IMR-90 (cell line): Measurements from ENCODE around the gene SNAPC2. TPM values are rescaled to one million over a fixed set of nuclear protein-coding genes. Genes with fewer than 3 reads are reported as not detected.

Experiments used
- ATAC-seq: fragments of 200-7000 bp; cut with Tn5 transposase; 2 replicates; pipeline ENCODE4 v1.9.1; 2020; ENCODE audit warnings: low read depth, mild to moderate bottlenecking, moderate library complexity
- BruUV-seq: library from RNA; stranded (reverse); fragments of 400-500 nt; replicated peaks from 2 replicates; lab custom pipeline; 2021; lab: Mats Ljungman, UMichigan
- CTCF ChIA-PET: fragments of 300-600 bp; formaldehyde crosslinking; extraction: SDS; loops from one replicate; lab custom pipeline; 2021; ENCODE audit warnings: antibody characterized with exemption; lab: Yijun Ruan, JAX
- POLR2A ChIA-PET: fragments of 300-600 bp; sonication (Branson Sonifier 250); formaldehyde crosslinking; loops from one replicate; lab custom pipeline; 2022; ENCODE audit warnings: antibody characterized with exemption; ENCODE audit not compliant: unreplicated experiment; lab: Charles Lee
- DNase-seq: peaks from one replicate; pipeline ENCODE4 v3.0.0; 2013
- H2AFZ ChIP-seq: replicated peaks from 2 replicates; pipeline ENCODE3; 2013; ENCODE audit warnings: low read length, mild to moderate bottlenecking; ENCODE audit not compliant: poor library complexity
- H2AK5ac ChIP-seq: 2 replicates; pipeline ENCODE4 v1.6.1; 2013; ENCODE audit warnings: low read depth, low read length, inconsistent platforms
- H2AK9ac ChIP-seq: replicated peaks from 2 replicates; pipeline ENCODE3; 2013; ENCODE audit warnings: mild to moderate bottlenecking, low read depth, low read length, moderate library complexity; ENCODE audit not compliant: poor library complexity
- H2BK120ac ChIP-seq: 2 replicates; pipeline ENCODE4 v1.6.1; 2013; ENCODE audit warnings: low read depth, low read length, inconsistent platforms
- H2BK15ac ChIP-seq: 3 replicates; pipeline ENCODE4 v1.6.1; 2013; ENCODE audit warnings: low read depth, low read length, inconsistent platforms
- H2BK20ac ChIP-seq: 2 replicates; pipeline ENCODE4 v1.6.1; 2013; ENCODE audit warnings: low read depth, mild to moderate bottlenecking, inconsistent platforms, low read length, moderate library complexity
- H2BK5ac ChIP-seq: 2 replicates; pipeline ENCODE4 v1.6.1; 2013; ENCODE audit warnings: mild to moderate bottlenecking, low read depth, low read length, inconsistent platforms; ENCODE audit not compliant: poor library complexity, severe bottlenecking
- H3K14ac ChIP-seq: replicated peaks from 2 replicates; pipeline ENCODE4 v1.6.1; 2013; ENCODE audit warnings: low read depth, low read length, inconsistent platforms
- H3K18ac ChIP-seq: 2 replicates; pipeline ENCODE4 v1.6.1; 2013; ENCODE audit warnings: low read depth, low read length, control low read depth
- H3K23ac ChIP-seq: 2 replicates; pipeline ENCODE4 v1.6.1; 2013; ENCODE audit warnings: low read depth, low read length, inconsistent platforms
- H3K27ac ChIP-seq: 2 replicates; pipeline ENCODE4 v1.5.1; 2013; ENCODE audit warnings: mild to moderate bottlenecking, control low read depth, low read length; ENCODE audit not compliant: insufficient read depth
- H3K27me3 ChIP-seq: 2 replicates; pipeline ENCODE4 v1.6.1; 2013; ENCODE audit warnings: low read length; ENCODE audit not compliant: control insufficient read depth, insufficient read depth
- H3K36me3 ChIP-seq: 2 replicates; pipeline ENCODE4 v1.6.1; 2013; ENCODE audit warnings: low read length, mixed read lengths; ENCODE audit not compliant: control insufficient read depth, insufficient read depth
- H3K4ac ChIP-seq: 2 replicates; pipeline ENCODE4 v1.6.1; 2013; ENCODE audit warnings: low read depth, low read length, inconsistent platforms
- H3K4me1 ChIP-seq: 2 replicates; pipeline ENCODE4 v1.6.1; 2013; ENCODE audit warnings: low read length, mixed read lengths; ENCODE audit not compliant: control insufficient read depth, insufficient read depth
- H3K4me2 ChIP-seq: 2 replicates; pipeline ENCODE4 v1.6.1; 2013; ENCODE audit warnings: low read depth, mild to moderate bottlenecking, control low read depth, low read length, moderate library complexity
- H3K4me3 ChIP-seq: 2 replicates; pipeline ENCODE4 v1.5.1; 2013; ENCODE audit warnings: low read depth, mild to moderate bottlenecking, control low read depth, low read length, moderate library complexity; ENCODE audit not compliant: insufficient read depth
- H3K56ac ChIP-seq: 2 replicates; pipeline ENCODE4 v1.6.1; 2013; ENCODE audit warnings: low read length, inconsistent platforms; ENCODE audit not compliant: insufficient read depth; ENCODE audit errors: extremely low read depth
- H3K79me1 ChIP-seq, 2 experiments: 2 replicates each; pipeline ENCODE4 v1.6.1; 2013; ENCODE audit warnings: low read length in 2 of 2, inconsistent platforms in 1 of 2, low read depth in 1 of 2
- H3K9ac ChIP-seq: 2 replicates; pipeline ENCODE4 v1.6.1; 2013; ENCODE audit warnings: low read depth, low read length, control low read depth
- H3K9me1 ChIP-seq: 2 replicates; pipeline ENCODE4 v1.6.1; 2013; ENCODE audit warnings: low read length, inconsistent platforms; ENCODE audit not compliant: insufficient read depth
- H3K9me3 ChIP-seq: 2 replicates; pipeline ENCODE4 v1.6.1; 2013; ENCODE audit warnings: low read length; ENCODE audit not compliant: control insufficient read depth, insufficient read depth
- H4K20me1 ChIP-seq: 2 replicates; pipeline ENCODE4 v1.6.1; 2013; ENCODE audit warnings: low read length, inconsistent platforms; ENCODE audit not compliant: insufficient read depth
- H4K5ac ChIP-seq: 2 replicates; pipeline ENCODE4 v1.6.1; 2013; ENCODE audit warnings: mild to moderate bottlenecking, low read depth, low read length, control low read depth
- H4K8ac ChIP-seq, 2 experiments: 2 replicates each; pipeline ENCODE4 v1.6.1; 2013; ENCODE audit warnings: low read depth in 2 of 2, low read length in 2 of 2, control low read depth in 1 of 2, inconsistent platforms in 1 of 2
- H4K91ac ChIP-seq: 2 replicates; pipeline ENCODE4 v1.6.1; 2013; ENCODE audit warnings: low read depth, low read length, inconsistent platforms; ENCODE audit not compliant: insufficient read depth
- BHLHE40 ChIP-seq: fragments of 150-350 bp; IDR thresholded peaks from 2 replicates; pipeline ENCODE4 v1.6.1; 2016; ENCODE audit warnings: mild to moderate bottlenecking, low read depth, low read length
- CEBPB ChIP-seq: IDR thresholded peaks from 2 replicates; pipeline ENCODE4 v1.6.1; 2012; ENCODE audit warnings: low read depth, low read length, improper control_type of control experiment
- MXI1 ChIP-seq: IDR thresholded peaks from 2 replicates; pipeline ENCODE4 v1.6.1; 2012; ENCODE audit warnings: low read depth, mild to moderate bottlenecking, low read length, moderate library complexity, borderline replicate concordance
- POLR2A ChIP-seq: IDR thresholded peaks from 2 replicates; pipeline ENCODE4 v1.6.1; 2012; ENCODE audit warnings: mild to moderate bottlenecking, low read depth, low read length
- RAD21 ChIP-seq: IDR thresholded peaks from 2 replicates; pipeline ENCODE4 v1.6.1; 2012; ENCODE audit warnings: low read length, improper control_type of control experiment
- RCOR1 ChIP-seq: IDR thresholded peaks from 2 replicates; pipeline ENCODE4 v1.6.1; 2012; ENCODE audit warnings: mild to moderate bottlenecking, low read length, improper control_type of control experiment; ENCODE audit not compliant: insufficient replicate concordance
- SMC3 ChIP-seq: fragments of 150-350 bp; IDR thresholded peaks from 2 replicates; pipeline ENCODE4 v1.6.1; 2016; ENCODE audit warnings: low read depth, mild to moderate bottlenecking, antibody characterized with exemption, low read length, moderate library complexity
- WGBS, 2 experiments: methylation state at CpG; one replicate each; pipeline versions ENCODE4 v1.1.5 to v1.1.7; 2013; ENCODE audit warnings: missing lambda C conversion rate in 2 of 2; ENCODE audit not compliant: insufficient read length in 1 of 2; ENCODE audit errors: extremely low coverage in 2 of 2; 5-methylcytosine and 5-hydroxymethylcytosine counted together
- dilution Hi-C: fragments of 300-500 bp; cut with HindIII; formaldehyde crosslinking; loops from one replicate; pipeline ENCODE4 v1.14.3; 2018; ENCODE audit warnings: low sequenced_read_pairs; ENCODE audit not compliant: unreplicated experiment
- in situ Hi-C: fragments of 300-500 bp; cut with MboI; formaldehyde crosslinking; loops from 3 replicates; pipeline ENCODE4 v1.14.3; 2019; ENCODE audit warnings: low sequenced_read_pairs, inconsistent platforms, mixed read lengths
- intact Hi-C: fragments of 100-400 bp; cut with micrococcal nuclease; formaldehyde crosslinking; loops from 2 replicates; pipeline ENCODE4 v1.10.0; 2022
- polyA plus RNA-seq, 3 experiments: library from polyadenylated mRNA; depleted of rRNA; stranded (reverse); fragments of >200 nt; gene quantifications; 2 replicates each; pipeline ENCODE4 v1.2.3, GENCODE V29; 2012; ENCODE audit warnings: low replicate concordance in 1 of 3
- total RNA-seq: library from RNA; depleted of rRNA; stranded (reverse); fragments of >200 nt; gene quantifications from 2 replicates; pipeline ENCODE4 v1.2.3, GENCODE V29; 2012
- TF ChIP-seq, protein P1 (sequence below): fragments of 150-350 bp; IDR thresholded peaks from 2 replicates; pipeline ENCODE4 v1.6.1; 2017; ENCODE audit warnings: mild to moderate bottlenecking, antibody characterized with exemption, low read length, low read depth
- TF ChIP-seq, protein P2 (sequence below): conservative IDR thresholded peaks from 2 replicates; pipeline ENCODE4 v1.5.1; 2012; ENCODE audit warnings: mild to moderate bottlenecking, low read depth, low read length, improper control_type of control experiment
- TF ChIP-seq, protein P3 (sequence below): fragments of 150-350 bp; IDR thresholded peaks from 2 replicates; pipeline ENCODE4 v1.6.1; 2016; ENCODE audit warnings: low read depth, mild to moderate bottlenecking, low read length, moderate library complexity, borderline replicate concordance

Gene SNAPC2
- total and polyA plus RNA-seq, 2 of the 4 experiments (the other 2 are of a cell fraction), result 12.5 to 29.2 TPM

DNA sequence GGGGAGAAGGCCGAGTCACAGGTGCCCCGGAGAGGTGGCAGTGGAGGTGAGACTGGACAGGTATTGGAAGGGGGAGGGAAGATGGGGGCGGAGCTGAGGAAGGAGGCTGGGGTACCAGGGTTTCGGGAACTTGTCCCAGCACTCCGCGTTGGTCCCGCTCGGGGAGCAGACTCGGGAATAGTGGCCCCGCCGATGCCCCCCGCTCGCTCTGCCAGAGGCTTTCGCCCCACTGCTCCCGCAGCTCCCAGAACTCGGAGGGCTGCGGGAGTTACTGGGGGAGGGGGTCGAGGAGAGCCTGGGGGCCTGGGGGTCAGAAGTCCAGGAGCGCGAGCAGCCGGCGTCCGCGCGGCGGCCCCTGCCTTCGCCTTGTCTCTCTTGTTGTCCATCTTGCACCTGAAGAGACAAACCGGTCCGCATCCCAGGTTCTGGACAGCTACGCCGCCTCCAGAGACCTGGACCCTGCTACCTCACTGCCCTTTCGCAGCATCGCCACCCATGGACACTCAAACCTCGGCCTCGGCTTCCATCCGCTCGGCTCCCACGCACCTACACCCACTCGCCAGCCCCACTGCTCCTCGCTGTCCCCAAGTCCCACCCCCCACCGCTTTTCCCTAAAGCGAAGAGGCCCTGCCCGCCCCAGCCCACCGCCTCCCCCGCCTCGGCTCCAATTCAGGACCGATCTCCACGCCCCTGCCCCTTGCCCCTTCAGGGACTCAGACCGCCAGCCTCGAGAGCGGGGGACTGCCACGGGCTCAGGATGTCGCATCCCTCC, 46.6 kb upstream of the SNAPC2 start (continued):
- no peak for TF ChIP-seq BHLHE40
- no peak for TF ChIP-seq POLR2A

DNA sequence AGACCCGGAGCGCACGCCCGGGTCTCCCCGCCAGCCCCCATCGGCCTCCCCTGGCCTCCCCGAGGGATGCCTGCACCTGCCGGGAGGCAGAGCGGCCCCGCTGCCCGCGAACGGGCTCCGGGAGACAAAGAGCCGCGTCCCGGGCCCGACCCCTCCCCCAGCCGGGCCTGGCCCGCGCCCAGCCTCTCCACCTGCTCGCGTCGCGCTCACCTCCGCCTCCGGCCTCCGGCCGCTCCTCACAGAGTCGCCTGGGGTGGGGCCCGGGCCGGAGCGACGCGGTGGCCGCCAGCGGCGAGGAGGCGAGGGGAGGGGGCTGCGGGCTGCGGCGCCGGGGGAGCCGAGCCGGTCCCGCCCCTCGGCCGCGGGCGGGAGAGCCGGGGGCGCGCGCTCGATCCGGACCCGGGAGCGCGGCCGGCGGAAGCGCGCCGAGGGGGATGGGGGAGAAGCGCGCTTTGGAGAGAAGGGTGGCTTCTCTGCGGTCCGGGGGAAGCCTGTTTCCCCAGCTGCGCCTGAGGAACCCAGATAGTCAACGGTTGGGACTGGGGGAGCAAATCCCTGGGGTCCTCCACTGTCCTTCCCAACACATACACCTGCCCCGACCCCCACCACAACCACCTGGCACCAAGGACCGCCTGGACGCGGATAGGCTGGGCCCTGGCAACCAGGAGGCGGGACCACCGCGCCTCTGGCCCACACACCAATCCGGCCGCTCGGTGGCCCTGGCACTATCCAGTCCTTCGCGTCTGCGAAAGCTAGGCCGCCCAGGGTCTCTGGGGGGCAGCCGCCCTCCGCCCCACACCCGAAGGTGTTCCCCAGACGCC, 45.9 kb upstream of the SNAPC2 start, which contains the start of gene PRR36:
Gene PRR36, minus strand, starts transcription at position 315 of the 821 bp plus-strand sequence. CDS start 701 bp downstream, outside the sequence.
- Histone ChIP-seq H2BK15ac (no peak within 1 kb of the TSS), H4K8ac (no peak within 1 kb of the TSS), H2BK5ac (no peak within 1 kb of the TSS), H4K5ac (no peak within 1 kb of the TSS), H2BK20ac (no peak within 1 kb of the TSS), H2AFZ (peak within 1 kb of the TSS; percentile 81), H3K4me3 (peak within 1 kb of the TSS; percentile 17; the same call in 1 of the 2 replicates), H3K56ac (no peak within 1 kb of the TSS), H3K79me1 (no peaks in the 10 kb centered on the region), H3K4me2 (peak within 1 kb of the TSS; percentile 50), H4K91ac (no peak within 1 kb of the TSS), H3K4ac (no peak within 1 kb of the TSS), H2BK120ac (no peak within 1 kb of the TSS), H4K20me1 (peaks cover 8% of the 10 kb centered on the region), H3K9ac (no peak within 1 kb of the TSS), H3K4me1 (peaks cover 9% of the 10 kb centered on the region; the same call in 1 of the 2 replicates), H3K9me3 (no peaks in the 10 kb centered on the region), H3K14ac (no peak within 1 kb of the TSS), H3K23ac (no peak within 1 kb of the TSS), H3K27me3 (peaks cover 32% of the 10 kb centered on the region), H3K18ac (no peak within 1 kb of the TSS), H3K27ac (no peak within 1 kb of the TSS), H2AK9ac (peak within 1 kb of the TSS; percentile 55), H2AK5ac (no peak within 1 kb of the TSS; the same call in 1 of the 2 replicates), H3K9me1 (no peaks in the 10 kb centered on the region), H3K36me3 (no peaks in the 10 kb centered on the region)
- in situ Hi-C loops, result no loop called here
- DNase-seq (no peak), ATAC-seq (no peak)
- BruUV-seq, result no TSS peak
- dilution Hi-C loops, result no loop called here
- intact Hi-C loops, result no loop called here
- 0% methylated on average over 13 of the region's 88 CpGs; no CpG with 5 or more reads in 1 of the 2 experiments for WGBS, 2 experiments
- CTCF ChIA-PET, result no interaction called here
- POLR2A ChIA-PET, result no interaction called here
- TF ChIP-seq RAD21 (no peak), RCOR1 (no peak), CEBPB (no peak), POLR2A (no peak), MXI1 (no peak), SMC3 (no peak)
- TF ChIP-seq, protein P1, sequence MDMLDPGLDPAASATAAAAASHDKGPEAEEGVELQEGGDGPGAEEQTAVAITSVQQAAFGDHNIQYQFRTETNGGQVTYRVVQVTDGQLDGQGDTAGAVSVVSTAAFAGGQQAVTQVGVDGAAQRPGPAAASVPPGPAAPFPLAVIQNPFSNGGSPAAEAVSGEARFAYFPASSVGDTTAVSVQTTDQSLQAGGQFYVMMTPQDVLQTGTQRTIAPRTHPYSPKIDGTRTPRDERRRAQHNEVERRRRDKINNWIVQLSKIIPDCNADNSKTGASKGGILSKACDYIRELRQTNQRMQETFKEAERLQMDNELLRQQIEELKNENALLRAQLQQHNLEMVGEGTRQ, result no peak
- TF ChIP-seq, protein P2, sequence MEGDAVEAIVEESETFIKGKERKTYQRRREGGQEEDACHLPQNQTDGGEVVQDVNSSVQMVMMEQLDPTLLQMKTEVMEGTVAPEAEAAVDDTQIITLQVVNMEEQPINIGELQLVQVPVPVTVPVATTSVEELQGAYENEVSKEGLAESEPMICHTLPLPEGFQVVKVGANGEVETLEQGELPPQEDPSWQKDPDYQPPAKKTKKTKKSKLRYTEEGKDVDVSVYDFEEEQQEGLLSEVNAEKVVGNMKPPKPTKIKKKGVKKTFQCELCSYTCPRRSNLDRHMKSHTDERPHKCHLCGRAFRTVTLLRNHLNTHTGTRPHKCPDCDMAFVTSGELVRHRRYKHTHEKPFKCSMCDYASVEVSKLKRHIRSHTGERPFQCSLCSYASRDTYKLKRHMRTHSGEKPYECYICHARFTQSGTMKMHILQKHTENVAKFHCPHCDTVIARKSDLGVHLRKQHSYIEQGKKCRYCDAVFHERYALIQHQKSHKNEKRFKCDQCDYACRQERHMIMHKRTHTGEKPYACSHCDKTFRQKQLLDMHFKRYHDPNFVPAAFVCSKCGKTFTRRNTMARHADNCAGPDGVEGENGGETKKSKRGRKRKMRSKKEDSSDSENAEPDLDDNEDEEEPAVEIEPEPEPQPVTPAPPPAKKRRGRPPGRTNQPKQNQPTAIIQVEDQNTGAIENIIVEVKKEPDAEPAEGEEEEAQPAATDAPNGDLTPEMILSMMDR, result no peak
- TF ChIP-seq, protein P3, sequence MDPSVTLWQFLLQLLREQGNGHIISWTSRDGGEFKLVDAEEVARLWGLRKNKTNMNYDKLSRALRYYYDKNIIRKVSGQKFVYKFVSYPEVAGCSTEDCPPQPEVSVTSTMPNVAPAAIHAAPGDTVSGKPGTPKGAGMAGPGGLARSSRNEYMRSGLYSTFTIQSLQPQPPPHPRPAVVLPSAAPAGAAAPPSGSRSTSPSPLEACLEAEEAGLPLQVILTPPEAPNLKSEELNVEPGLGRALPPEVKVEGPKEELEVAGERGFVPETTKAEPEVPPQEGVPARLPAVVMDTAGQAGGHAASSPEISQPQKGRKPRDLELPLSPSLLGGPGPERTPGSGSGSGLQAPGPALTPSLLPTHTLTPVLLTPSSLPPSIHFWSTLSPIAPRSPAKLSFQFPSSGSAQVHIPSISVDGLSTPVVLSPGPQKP, result no peak
